HG02798 (cell line): ENCODE results near the gene KCNJ18.
"Not testable (repeated sequence)": the region's sequence is repeated elsewhere in the genome, so short reads cannot be mapped to it uniquely, and the experiment has no call there.

Source experiments
- ATAC-seq: cut with Tn5 transposase; IDR thresholded peaks from one replicate; pipeline ENCODE4 v1.9.1; 2021; ENCODE audit warnings: mild to moderate bottlenecking; ENCODE audit not compliant: unreplicated experiment, poor library complexity

Gene KCNJ18

DNA sequence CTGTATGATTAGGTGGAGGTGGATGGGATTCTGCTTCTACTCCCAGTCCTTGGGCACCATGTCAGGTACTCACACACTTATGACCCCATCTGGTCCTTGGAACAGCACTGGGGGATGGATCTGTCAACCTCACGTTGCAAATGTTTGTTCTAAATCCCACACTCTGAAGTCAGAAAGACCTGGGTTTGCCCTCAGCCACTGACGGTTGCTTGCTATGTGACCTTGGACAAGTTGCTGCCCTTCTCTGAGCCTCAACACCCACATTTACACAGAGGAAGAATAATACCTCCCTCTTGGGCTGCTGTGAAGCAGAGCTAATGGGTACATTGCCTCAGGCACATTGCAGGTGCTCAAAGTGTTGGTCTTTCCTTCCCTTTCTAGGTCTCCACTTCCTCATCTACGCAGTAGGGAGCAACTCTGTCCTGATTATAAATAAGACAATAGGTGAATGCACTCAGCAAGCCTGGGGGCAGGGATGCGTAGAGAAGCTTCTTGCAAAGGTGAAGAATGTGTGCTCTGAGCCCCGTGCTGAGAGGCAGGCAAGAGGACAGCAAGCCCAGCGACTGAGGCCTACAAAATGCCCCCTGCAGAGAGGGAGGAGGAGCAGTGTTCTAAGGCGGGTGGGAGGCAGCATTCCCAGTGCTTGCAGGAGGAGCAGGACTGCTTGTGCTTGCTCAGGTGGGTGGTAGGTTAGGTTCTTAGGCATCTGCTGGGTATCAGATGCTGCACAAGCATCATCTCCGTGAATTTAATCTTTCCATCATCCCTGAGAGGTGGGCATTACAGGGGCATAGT lies 21.8 kb upstream of the KCNJ18 start:
- not testable (repeated sequence) for ATAC-seq

DNA sequence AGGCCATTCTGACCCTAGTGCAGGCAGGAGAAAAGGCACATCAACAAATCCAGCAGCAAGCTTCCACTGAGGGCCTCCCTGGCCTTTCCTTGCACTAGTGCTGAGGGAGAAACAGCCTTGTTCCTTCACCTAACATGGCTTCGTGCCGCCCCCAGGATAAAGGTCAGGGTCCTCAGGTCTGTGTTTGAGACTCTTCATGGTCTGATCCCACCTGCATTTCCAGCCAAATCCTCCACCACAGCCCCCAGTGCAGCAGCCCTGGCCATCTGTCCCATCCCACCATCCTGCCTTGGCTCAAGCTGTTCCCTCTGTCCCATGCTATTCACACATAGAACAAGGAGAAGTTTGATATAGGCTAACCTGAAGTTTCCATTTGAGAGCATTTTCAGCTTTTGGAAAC lies 20.9 kb upstream of the KCNJ18 start:
- not testable (repeated sequence) for ATAC-seq

DNA sequence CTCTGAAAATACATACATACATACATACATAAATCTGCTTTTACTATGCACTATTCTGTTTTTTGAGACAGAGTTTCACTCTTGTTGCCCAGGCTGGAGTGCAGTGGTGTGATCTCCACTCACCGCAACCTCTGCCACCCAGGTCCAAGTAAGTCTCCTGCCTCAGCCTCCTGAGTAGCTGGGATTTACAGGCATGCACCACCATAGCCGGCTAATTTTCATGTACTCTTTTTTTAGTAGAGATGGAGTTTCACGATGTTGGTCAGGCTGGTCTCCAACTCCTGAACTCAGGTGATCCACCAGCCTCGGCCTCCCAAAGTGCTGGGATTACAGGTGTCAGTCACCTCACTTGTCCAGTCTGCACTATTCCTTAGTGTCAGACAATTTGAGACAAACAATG lies 20.5 kb upstream of the KCNJ18 start:
- not testable (repeated sequence) for ATAC-seq

DNA sequence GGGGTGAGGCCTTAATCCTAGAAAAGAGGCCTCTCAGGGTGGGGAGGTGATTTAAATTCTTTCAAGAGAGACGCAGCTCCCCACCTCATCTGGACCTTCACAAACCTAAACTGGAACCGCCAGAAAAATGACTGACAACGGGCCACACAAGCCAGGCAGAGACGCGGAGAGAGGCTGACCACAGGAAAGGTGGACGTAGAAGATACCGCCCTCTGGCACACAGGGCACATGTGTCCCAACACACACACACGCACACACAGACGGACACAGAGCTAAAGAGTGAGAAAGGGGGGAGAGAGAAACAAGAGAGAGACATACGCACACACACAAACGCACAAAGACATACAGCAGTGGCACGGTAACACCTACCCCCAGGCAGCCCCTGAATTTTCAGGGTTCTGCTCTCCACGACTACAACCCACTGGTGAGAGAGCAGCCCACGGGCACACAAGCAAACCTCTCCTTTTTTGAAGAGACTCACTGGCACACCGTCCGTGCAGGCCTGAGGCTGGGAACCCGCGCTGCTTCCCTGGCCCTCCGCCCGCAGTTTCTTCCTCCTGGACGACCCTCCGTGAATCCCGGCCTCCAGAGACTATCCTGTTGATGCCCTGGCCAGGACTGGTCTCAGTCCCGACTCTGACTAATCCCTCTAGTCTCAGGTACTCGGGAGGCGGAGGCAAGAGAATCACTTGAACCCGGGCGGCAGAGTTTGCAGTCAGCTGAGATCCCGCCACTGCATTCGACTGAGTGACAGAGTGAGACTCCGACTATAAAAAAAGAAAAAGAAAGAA lies 18.7 kb upstream of the KCNJ18 start:
- not testable (repeated sequence) for ATAC-seq

DNA sequence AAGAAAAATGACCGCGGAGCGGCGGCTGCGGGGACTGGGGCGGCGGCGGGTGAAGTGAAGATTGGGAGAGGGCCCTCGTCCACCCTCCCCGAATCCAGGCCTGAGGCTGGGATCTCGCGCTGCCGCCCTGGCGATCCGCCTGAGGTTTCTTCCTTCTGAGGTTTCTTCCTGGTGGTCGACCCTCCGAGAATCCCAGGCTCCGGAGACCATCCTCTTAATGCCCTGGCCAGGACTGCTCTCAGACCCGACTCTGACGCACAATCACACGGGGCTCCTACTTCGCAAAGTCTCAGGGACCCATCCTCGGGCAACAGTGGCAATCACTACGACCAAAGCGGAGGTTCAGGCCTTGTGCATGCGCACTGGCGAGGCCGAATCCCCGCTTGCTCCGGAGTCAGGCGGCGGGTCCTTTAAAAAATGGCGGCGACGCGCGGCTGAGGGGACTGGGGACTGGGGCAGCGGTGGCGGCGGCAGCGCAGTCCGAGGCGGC lies 18.0 kb upstream of the KCNJ18 start:
- ATAC-seq: no peak

DNA sequence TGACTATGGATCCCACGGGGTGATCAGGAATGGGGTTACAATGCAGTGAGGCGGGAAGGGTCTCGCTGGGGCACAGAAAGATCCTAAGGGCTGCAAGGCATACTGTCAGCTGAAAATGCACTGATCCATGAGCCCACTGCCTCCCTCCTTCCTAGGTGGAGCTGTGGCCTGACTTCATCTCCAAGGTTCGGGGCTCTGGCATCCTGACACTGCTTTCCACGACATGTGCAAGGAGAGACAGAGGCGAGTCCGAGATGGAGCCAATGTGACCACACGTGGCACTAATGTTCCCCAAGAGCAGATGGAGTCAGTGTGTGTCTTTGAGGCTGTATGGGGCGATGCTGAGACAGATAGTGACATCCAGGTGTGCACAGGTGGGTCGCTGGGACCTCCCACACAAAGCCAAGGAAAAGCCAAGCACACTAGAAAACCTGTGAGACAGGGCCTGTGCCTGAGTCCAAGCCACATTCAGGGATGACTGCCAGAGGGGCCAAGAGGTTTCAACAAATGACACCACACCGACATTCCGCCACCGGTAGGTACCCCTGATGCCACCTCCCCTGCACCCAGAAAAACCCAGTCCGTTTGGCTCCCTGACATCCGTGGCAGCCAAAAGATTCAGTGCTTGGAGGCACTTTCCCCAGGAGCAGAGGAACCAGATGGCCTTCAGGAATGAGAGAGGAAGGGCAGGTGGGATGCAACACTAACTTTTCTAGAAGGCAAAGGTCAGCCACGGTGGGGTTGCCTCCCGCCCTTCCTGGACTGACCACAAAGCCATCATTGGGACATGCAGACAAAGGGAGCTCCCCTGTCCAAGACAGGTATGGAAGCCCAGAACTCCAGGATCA lies 17.2 kb upstream of the KCNJ18 start:
- ATAC-seq: not testable (repeated sequence)

DNA sequence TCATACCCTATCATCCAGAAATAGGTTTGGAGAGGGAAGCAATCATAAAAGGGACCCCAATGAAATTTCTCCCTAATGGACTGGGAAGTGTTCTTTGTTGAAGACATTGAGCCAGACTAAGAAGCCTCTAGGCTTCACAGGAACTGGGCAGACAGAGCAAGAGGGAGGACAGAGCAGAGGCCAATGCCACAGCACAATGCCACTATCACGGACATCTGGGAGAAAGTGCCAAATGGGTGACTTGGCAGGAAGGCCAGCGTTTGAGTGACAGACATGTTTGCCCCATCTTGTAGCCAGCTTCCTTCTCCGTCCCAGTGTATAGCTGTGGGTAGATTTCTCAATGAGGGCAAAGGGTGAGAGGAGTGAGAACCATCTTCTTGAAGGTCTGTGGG lies 16.6 kb upstream of the KCNJ18 start:
- ATAC-seq: not testable (repeated sequence)

DNA sequence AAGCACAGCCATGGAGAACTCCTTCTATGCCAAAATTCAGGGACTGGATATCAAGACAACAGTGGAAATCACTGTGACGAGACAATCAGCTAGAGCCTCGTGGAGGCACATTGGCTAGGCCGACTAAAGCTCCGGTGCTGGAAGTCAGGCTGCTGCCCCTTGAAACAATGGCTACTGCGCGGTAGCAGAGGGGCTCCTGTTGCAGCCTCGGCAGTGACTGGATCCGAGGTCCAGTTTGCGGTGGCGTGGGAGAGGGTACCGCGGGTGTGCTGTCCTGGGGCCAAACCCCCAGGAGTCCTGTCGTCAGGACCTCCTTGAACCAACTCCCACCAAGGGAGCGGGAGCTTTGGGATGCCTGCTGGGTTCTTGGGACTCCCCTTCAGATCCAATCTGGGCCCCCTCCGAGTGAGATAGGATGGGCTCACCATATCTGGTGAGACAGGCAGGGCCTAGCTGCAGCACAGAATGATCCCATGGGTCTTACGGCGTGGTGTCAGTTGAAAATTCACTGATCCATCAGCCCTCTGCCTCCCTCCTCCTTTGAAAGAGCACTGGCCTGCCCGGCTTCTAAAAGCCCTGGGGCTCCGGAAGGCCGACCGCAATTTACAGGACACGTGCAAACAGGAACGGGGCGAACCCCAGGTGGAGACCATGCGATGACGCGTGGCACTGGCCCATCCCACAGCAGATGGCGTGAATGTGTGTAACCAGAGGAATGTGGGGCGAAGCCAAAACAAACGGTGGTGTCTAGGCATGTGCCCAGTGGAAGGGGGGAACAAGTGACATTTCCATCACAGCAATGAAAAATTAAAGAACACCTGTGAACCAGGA lies 15.8 kb upstream of the KCNJ18 start:
- no peak for ATAC-seq

DNA sequence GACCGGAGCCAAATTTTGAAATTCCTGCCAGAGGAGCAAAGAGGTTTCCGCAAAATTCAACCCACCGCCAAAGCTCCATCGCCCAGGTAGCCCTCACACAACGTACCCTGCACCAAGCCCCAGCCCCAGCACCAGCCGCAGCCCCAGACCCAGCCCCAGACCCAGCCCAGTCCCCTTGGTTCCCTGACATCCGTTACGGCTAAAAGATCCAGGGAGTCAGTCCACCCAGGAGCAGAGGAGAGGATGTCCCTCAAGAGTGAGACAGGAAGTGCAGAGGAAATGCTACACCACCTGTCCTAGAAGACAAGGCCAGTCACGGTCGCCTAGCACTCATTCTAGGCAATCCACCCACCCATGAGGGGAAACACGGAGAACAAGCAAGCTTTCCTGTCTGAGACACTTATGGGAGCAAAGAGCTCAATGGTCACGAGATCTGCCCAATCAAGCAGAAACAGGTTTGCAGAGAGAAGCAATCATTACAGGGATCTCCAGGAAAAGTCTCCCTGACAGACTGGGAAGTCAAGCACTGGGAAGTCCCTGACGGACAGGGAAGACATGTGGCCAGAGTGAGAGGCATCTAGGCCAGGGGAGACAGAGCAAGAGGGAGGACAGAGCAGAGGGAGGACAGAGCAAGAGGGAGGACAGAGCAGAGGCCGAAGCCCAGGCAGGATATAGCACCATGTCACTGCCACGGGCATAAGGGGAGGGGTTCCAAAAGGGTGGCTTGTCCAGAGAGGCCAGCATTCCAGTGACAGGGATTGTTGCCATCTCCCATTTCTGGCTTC lies 15.0 kb upstream of the KCNJ18 start:
- no peak for ATAC-seq

DNA sequence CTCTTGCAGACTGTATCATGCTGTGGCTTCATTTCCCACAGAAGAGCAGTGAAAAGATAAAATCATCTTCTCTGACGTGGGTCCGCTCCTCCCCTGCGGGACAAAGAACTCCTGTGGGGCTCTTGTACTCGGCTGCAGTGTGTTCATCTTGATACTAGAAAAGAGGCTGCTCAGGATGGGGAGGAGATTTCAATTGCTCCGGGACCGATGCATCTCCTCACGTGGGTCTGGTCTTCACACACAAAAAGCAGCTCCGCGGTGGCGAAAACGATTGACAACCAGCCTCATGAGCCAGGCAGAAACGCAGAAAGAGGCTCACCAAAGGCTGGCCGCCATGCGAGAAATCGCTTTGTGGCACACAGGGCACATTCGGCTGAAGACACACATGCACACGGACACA lies 14.4 kb upstream of the KCNJ18 start:
- ATAC-seq: no peak

DNA sequence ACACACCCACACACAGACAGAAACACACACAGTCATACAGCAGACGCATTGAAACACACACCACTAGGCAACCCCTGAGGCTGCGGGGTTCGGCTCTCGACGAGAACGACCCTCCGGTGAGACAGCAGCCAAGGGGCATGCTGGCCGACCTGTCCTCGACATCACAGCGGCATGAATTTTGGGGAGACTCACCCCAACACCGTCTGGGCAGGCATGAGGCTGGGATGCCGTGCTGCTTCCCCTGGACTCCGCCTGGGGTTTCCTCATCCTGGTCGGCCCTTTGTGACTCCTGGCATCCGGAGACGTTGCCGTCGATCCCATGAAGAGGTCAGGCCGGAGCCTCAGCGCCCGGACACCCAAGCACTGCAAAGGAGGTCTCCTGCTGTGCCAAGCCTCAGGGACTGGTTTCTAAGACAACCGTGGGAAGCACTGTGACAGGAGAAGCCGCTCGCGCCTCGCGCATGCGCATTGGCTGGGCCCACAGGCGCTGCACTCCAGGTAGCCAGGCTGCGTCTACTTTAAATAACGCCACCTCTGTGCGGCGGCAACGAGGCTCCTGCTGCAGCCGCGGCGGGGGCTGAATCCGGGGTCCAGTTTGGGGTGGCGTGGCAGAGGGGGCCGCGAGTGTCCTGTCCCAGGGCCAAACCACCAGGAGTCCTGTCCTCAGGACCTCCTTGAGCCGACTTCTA lies 13.8 kb upstream of the KCNJ18 start:
- ATAC-seq: no peak

DNA sequence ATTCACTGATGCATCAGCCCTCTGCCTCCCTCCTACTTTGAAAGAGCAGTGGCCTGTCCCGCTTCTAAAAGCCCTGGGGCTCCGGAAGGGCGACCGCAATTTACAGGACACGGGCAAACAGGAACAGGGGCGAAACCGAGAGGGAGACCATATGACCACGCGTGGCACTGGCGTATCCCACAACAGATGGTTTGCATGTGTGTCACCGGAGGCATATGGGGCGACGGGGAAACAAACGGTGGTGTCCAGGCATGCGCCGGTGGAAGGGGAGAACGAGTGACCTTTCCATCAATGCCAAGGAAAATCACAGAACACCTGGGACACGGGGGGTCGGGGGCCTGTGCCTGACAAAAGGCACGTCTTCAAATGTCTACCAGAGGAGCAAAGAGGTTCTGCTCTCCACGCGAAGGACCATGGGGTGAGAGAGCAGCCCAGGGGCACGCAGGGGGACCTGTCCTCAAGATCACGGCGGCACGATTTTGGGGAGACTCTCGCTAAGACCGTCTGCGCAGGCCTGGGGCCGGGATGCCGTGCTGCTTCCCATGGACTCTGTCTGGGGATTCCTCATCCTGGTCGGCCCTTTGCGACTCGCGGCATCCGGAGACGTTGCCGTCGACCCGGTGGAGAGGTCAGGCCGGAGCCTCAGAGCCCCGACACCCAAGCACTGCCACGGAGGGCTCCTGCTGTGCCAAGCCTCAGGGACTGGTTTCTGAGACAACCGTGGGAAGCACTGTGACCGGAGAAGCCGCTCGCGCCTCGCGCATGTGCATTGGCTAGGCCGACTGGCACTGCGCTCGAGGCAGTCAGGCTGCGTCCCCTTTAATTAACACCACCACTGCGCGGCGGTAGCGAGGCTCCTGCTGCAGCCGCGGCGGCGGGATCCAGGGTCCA lies 12.8 kb upstream of the KCNJ18 start:
- no peak for ATAC-seq

DNA sequence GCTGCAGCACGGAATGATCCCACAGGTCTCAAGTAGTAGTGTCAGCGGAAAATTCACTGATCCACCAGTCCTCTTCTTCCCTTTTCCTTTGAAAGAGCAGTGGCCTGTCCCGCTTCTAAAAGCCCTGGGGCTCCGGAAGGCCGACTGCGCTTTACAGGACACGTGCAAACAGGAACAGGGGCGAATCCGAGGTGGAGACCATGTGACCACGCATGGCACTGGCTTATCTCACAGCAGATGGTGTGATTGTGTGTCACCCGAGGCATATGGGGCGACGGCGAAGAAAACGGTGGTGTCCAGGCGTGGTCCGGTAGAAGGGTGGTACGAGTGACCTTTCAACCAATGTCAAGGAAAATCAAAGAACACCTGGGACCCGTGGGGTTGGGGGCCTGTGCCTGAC lies 12.0 kb upstream of the KCNJ18 start:
- no peak for ATAC-seq

DNA sequence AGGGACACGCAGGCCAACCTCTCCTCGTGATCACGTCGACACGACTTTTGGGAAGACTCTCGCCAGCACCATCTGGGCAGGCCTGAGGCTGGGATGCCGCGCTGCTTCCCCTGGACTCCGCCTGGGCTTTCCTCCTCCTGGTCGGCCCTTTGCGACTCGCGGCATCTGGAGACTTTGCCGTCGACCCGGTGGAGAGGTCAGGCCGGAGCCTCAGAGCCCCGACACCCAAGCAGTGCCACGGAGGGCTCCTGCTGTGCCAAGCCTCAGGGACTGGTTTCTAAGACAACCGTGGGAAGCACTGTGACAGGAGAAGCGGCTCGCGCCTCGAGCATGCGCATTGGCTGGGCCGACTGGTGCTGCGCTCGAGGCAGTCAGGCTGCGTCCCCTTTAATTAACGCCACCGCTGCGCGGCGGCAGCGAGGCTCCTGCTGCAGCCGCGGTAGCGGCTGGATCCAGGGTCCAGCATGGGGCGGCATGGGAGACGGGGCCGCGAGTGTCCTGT lies 11.4 kb upstream of the KCNJ18 start:
- ATAC-seq: not testable (repeated sequence)

DNA sequence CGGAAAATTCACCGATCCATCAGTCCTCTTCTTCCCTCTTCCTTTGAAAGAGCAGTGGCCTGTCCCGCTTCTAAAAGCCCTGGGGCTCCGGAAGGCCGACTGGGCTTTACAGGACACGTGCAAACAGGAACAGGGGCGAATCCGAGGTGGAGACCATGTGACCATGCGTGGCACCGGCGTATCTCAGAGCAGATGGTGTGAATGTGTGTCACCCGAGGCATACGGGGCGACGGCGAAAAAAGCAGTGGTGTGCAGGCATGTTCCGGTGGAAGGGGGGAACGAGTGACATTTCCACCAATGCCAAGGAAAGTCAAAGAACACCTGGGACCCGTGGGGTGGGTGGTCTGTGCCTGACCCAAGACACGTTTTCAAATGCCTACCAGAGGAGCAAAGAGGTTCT lies 10.7 kb upstream of the KCNJ18 start:
- not testable (repeated sequence) for ATAC-seq

DNA sequence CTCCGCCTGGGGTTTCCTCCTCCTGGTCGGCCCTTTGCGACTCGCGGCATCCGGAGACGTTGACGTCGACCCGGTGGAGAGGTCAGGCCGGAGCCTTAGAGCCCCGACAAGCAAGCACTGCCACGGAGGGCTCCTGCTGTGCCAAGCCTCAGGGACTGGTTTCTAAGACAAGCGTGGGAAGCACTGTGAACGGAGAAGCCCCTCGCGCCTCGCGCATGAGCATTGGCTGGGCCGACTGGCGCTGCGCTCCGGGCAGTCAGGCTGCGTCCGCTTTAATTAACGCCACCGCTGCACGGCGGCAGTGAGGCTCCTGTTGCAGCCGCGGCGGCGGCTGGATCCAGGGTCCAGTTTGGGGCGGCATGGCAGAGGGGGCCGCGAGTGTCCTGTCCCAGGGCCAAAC lies 10.2 kb upstream of the KCNJ18 start:
- ATAC-seq: not testable (repeated sequence)

DNA sequence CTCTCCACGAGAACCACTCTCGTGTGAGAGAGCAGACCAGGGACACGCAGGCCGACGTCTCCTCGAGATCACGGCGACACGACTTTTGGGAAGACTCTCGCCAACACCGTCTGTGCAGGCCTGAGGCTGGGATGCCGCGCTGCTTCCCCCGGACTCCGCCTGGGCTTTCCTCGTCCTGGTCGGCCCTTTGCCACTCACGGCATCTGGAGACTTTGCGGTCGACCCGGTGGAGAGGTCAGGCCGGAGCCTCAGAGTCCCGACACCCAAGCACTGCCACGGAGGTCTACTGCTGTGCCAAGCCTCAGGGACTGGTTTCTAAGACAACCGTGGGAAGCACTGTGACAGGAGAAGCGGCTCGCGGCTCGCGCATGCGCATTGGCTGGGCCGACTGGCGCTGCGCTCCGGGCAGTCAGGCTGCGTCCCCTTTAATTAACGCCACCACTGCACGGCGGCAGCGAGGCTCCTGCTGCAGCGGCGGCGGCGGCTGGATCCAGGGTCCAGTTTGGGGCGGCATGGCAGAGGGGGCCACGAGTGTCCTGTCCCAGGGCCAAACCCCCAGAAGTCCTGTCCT lies 9.1 kb upstream of the KCNJ18 start:
- not testable (repeated sequence) for ATAC-seq
